SIG-M5 (cell line): Measurements from ENCODE around the gene CYSTM1.
A peak's percentile ranks its signal among the peaks of the same experiment; 100 is the strongest.

Experiments
- DNase-seq: peaks from one replicate; lab custom pipeline; 2025; lab: John Stamatoyannopoulos, UW

Gene CYSTM1

DNA sequence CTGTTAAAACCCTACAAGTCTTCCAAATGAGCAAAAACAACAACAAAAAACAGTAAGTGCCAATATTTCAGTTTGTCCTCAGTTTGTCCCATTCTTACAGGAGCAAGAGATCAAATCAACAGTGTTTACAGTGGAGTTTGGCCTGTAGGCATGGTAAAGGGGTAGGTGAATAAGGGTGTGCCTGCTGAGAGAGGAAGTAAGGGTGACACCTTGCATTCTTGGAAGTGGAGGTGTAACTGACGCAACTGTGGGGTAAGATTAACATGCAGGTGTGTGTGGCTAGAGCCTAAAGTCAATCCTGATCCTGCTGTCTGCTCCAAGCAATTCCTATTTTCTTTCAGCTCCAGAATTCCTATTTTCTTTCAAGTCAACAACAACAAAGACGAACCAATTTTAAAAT is 84.5 kb downstream of the CYSTM1 start:
- DNase-seq: no peak

DNA sequence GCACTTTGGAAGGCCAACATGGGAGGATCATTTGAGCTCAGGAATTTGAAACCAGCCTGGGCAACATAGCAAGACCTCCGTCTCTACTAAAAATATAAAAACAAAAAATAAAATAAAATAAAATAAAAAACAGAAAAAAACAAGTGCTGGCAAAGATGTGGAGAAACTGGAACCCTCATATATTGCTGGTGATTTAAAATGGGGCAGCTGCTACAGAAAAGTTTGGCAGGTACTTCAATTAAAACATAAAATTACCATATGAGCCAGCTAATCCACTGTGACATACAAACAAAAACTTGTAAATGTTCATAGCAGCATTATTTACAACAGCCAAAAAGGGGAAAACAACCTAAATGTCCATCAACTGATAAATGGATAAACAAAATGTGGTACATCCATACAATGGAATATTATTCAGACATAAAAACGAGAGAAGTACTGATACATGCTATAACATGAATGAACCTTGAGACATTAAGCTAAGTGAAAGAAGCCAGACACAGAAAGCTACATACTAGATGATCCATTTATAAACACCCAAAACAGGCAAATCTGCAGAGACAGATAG is 85.2 kb downstream of the CYSTM1 start:
- no peak for DNase-seq

DNA sequence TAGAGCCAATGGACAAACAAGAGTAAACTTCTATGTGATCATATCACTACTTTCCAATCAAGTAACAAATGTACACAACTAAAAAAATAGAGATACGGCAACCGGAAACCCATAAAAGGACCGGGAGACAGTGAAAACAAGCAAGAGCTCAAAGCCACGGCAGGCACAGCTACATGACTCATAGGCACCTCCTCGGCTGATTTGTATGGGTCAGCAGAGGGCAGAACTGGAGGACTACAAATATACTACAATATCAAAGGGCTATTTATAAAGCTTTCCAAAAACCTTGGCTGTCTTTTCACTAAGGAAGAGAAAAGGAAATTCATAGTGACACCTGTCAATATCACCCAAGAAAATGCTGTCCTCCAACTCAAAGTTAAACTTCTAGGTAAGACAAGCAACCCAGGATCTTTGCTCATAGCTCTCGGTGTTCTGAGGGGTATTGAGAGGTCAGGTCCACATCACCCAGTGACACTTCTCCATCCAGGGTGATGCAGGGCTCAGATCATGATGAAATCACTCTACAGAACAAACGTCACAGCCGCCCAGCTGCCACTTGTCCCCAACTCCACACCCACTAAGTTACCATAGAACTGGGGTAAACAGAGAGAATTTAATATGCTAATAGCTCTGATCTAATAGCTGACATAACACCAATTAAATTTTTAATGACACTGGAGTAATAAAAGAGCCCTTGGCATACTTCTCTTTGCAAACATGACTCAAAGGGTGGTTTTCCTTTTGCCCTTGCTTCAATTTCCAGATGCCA is 86.6 kb downstream of the CYSTM1 start:
- no peak for DNase-seq

DNA sequence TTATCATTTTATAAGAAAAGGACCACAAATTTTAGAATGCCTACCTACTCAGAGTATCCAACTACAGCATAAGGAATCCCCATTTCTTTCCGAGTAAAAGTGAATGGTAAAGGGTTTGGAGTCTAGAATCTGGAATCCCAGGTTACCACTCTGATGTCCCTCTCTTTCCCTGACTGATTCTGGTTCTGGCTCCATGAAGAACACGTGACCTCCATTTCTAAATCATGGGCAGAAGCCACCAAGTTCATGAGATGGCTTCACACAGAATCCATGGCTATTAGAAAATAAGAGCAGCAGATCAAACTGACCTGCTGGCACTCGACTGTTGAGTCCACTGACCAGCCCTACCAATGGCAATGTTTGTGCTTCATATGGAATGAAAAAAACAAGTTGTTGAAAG is 87.2 kb downstream of the CYSTM1 start:
- no peak for DNase-seq

DNA sequence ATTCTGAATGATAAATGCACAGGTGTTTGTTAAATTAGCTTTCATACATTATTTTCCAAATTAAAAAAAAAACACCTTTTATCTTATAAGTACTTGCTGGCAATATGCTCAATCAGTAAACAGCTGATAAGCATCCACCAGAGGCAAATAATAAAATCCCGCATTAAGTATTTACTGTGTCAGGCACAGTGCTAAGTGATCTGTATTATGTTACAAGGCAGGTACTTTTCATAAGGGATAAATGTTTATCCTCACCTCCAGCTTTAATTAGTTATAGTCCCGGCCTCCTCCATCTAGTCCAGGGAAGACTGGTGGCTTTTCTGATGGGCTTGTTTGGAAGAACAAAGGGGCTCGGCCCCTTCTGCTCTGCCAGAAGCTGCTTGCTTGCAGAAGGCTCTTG is 87.9 kb downstream of the CYSTM1 start:
- no peak for DNase-seq

DNA sequence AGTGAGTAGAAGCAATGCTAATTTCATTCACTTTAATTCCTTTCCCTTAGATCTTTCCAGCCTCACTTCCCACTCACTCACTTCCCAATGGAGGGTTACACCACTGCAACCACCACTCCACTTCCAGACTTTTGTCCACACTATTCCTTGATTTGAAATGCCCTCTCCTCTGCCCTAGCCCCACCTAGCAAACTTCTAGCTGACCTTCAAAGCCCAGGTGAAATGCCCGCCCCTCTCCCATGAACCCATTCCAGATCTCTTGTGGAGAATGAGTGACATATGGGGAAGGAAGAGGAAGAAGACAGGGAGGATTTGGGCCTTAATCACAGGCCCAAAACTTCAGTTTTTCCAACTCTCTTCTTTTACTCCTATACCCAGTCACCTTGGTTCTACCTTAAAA is 90.9 kb downstream of the CYSTM1 start:
- DNase-seq: no peak

DNA sequence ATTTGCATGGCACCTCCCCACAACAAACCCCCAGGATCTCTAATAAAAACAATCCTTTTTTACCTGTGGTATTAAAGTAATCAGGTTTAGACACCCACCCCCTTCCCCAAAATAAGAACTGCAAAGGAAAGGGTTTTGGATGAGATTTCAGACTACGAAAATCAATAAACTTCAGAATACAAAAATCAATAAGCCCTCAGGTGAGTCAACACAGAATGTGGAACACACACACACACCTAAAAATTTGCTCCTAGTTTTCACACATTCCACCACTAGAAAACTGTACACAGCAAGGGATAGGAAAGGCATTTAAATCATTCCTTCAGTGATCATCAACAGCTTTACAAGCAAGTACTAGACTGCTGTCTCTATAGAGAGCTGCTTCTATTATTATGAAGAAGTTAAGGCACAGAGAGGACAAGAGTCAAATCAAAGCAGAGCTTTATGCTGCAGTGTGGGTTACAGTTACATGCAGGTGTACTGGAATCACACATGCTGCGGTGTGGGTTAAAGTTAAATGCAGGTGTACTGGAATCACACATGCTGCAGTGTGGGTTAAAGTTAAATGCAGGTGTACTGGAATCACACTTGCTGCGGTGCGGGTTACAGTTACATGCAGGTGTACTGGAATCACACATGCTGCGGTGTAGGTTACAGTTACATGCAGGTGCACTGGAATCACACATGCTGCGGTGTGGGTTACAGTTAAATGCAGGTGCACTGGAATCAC is 91.6 kb downstream of the CYSTM1 start:
- DNase-seq: no peak

DNA sequence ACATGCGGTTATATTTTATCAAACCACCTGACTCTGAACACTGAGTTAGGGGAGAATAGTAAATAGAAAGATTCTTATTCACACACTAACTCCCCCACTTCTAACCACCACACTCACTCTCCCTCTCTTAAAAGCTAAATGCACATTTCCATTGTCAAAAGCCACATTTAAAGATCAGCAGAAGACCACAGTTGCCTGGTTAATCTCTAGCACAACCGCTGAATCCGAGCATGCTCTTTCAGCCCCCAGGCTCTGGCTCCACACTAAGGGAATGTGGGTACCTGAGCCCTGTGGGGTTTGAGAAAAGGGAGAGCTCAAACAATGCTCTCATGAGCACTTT is 92.2 kb downstream of the CYSTM1 start:
- no peak for DNase-seq

DNA sequence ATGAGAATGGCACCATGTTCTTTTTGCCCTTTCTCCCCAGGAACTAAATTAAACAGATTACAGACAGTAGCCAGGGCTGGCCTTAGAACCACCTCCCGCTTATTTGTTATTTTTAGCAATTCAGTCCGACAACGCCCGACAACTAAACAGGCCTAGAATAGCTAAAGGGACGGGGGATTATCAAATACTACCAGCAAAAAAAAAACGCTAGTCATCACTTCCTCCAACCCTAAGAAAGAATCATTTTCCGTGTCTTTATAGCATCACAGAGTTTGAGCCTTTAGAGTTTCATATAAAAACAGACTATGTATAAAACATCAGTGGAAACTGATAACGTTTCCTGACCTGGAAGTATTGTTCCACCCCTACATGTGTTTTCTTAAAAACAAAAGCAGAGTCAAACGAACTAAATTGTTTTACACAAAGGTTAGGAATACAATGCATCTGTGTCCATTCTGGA is 92.6 kb downstream of the CYSTM1 start:
- DNase-seq: no peak

DNA sequence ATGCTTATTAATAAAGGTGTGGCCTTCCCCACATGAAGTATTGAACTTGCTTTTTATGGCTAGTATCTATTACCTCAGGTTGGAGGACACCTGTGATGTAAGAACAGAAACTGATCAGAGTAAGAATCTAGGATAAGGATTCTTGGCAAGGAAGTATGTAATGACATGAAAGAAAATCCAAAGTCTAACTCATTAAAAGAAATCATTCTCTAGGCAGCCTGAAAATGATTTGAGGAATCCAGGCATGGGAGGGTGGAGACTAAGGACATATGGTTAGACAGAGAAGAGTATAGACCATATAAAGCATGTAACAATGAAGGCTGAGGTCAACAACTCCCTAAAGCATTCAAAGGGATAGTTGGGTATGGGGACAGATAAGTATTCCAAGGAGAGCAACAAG is 95.0 kb downstream of the CYSTM1 start:
- DNase-seq: no peak

DNA sequence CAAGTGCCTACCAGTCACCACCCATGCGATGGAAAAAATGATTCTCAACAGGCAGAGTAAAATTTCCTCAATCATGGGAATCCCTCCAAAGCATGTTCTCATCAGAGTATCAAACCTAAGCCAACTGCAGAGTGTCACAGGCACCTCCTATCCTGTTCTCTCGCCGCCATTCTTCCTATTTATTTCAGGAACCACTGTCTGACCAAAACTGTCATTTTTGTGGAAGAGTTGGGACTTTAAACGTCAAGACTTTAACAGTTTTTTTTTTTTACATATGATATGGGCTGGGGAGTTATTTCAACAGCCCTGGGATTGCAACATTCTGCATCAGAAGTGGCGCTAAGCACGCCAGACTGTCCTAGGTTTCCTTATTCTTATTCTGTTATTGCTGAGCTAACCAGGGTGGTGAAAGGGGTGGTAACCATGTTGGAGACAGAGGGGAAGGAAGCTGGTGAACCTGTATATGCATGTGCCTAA is 98.5 kb downstream of the CYSTM1 start:
- peak; percentile 86 for DNase-seq

DNA sequence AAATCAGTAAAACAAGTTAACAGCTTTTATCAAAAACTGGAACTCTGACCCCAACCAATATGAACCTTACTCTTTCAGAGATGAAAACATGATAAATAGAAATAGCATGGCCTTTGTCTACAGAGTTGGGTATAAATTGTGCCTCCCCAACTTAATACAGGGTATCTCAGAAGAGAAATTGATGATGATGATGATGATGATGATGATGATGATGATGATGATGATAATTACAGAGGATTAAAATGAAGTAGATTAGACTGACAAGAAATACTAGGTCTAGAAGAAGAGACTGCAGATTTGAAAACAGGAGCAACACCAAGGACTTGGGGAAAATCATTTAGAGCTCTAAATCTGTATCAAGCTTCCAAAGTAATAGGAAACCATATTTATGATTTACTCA is 100.8 kb downstream of the CYSTM1 start:
- no peak for DNase-seq

DNA sequence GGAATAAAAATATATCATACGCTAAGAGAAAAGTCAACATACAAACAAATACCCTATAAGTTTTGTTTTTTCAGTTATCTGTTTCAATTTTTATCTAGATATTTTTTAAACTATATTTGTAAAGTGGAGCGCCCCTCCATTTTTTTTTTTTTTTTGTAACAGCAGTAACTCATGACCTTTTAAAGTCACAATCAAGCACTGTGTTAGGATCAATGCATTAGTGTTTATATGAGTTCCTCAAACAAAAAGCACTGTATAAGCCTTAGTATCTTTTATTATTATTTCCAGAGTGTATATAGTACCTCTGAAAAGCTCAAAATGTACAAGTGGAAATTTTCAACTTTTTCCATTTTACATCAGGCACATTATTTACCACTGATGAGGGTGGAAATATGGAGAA is 107.3 kb downstream of the CYSTM1 start:
- DNase-seq: no peak

DNA sequence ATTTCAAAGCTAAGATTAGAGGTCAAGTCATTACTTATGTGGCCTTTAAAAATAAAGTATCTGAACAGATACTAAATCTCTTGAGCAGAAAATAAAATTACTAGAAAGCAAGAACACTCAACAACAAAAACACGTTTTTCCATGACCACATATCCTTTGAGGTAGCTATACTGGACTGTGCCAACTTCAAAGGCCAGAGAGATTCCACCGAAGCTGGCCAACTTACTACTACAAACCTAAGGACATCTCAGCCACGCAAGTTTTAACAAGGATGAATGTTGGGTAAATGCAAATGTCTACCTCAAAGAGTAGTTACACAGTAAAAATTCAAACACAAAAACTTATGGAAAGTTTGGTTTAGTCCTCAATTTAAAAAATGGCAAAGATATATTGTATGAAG is 109.0 kb downstream of the CYSTM1 start:
- DNase-seq: no peak

DNA sequence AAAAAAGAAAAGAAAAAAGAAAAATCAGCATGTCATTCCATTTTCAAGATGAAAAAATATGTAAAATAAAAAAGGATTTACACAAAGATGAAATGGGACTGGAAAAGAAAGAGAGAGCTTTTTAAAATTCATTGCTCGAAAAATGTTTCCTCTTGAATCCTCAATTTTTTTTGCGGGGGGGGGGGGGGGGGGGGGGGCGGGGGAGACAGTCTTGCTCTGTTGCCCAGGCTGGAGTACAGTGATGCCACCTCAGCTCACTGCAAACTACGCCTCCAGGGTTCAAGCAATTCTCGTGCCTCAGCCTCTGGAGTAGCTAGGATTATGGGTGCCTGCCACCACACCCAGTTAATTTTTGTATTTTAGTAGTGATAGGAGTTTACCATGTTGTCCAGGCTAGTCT is 111.4 kb downstream of the CYSTM1 start:
- no peak for DNase-seq

DNA sequence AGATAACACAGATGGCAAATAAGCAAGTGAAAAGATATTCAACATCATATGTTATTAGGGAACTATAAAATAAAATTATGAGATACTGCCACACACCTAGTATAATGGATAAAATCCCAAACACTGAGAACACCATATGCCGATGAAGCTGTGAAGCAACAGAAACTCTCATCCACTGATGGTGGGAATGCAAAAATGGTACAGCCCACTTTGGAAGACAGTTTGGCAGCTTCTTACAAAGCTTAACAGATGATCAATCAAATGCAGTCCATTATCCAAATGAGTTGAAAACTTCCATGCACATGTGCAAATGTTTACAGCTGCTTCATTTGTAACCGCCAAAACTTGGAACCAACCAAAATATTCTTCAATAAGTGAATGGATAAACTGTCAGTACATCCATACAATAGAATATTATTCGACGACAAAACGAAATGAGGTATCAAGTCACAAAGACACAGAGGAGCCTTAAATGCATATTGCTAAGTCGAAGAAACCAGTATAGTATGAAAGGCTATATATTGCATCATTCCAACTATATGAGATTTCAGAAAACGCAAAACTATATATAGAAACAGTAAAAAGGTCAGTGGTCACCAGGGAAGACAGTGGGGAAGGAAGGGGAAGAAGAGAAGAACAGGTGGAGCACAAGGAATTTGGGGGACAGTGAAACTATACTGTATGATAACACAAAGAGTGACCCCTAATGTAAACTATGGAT is 113.0 kb downstream of the CYSTM1 start:
- DNase-seq: no peak

DNA sequence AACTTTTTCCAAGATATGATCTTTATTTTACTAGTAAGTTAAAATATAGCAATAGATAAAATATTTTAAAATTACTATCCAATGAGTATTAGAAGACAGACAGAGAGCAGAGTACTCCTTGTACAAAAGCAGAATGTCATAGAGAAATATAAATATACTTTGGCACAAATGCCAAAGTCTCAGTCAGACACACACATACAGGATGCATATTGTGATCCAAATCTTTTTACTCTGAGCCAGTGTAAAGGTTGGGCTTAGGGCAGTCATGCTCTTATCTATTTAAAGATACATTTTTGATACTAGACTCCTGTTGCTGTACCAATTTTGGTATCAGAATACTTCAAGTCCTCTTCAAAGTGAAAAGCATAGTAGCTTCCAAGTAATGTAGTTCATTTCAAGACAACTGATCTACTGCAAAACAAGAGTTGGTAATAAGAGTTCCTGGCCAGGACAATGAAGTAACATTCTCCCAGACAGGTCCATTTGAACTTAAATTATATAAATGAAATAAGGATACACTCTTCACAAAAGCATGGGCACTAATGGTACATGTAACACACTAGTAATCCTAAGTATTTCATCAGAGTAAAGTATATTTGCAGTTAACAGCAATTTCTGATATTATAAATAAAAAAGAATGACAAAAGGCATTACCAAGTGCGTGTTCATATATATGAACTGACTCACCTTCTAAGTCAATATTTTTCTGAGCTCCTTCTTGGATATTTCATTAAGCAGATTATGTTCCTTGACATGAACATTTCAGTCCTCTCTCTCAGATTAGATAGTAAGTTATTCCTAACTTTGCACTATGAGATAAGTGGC is 117.4 kb downstream of the CYSTM1 start:
- DNase-seq: no peak
